MCF 10A (cell line): ENCODE measurements around the gene SPATA2. TPM values are rescaled to one million over a fixed set of nuclear protein-coding genes. Genes with fewer than 3 reads are reported as not detected.

Experiments used
- BruUV-seq: library from RNA; stranded (reverse); fragments of 400-500 nt; replicated peaks from 2 replicates; lab custom pipeline; 2021; lab: Mats Ljungman, UMichigan
- CTCF ChIA-PET: fragments of 300-600 bp; sonication (Branson Sonifier 250); formaldehyde crosslinking; extraction: SDS; loops from one replicate; lab custom pipeline; 2021; ENCODE audit warnings: antibody characterized with exemption, inconsistent platforms; lab: Yijun Ruan, JAX
- POLR2A ChIA-PET: fragments of 300-600, 350-650 bp; sonication (Branson Sonifier 250); formaldehyde crosslinking; extraction: SDS; loops from one replicate; lab custom pipeline; 2020; ENCODE audit warnings: antibody characterized with exemption, inconsistent platforms; lab: Yijun Ruan, JAX
- DNase-seq: peaks from one replicate; pipeline ENCODE4 v3.0.0-alpha.2; 2018; ENCODE audit not compliant: unreplicated experiment
- H3K27ac Mint-ChIP-seq: one replicate; pipeline ENCODE4 v1.8.0; 2022; ENCODE audit warnings: mild to moderate bottlenecking, low read depth, mixed read lengths; ENCODE audit not compliant: unreplicated experiment
- H3K27me3 Mint-ChIP-seq: one replicate; pipeline ENCODE4 v1.8.0; 2022; ENCODE audit warnings: mixed read lengths; ENCODE audit not compliant: insufficient read depth, unreplicated experiment
- H3K36me3 Mint-ChIP-seq: one replicate; pipeline ENCODE4 v1.8.0; 2022; ENCODE audit warnings: mild to moderate bottlenecking, moderate library complexity, mixed read lengths; ENCODE audit not compliant: insufficient read depth, unreplicated experiment
- H3K4me1 Mint-ChIP-seq: one replicate; pipeline ENCODE4 v1.8.0; 2022; ENCODE audit warnings: mixed read lengths; ENCODE audit not compliant: insufficient read depth, unreplicated experiment
- H3K4me3 Mint-ChIP-seq: one replicate; pipeline ENCODE4 v1.8.0; 2022; ENCODE audit warnings: mild to moderate bottlenecking, moderate library complexity, mixed read lengths; ENCODE audit not compliant: unreplicated experiment
- H3K9me3 Mint-ChIP-seq: one replicate; pipeline ENCODE4 v1.8.0; 2022; ENCODE audit warnings: mixed read lengths; ENCODE audit not compliant: unreplicated experiment
- CTCF ChIP-seq: fragments of 200-600 bp; IDR thresholded peaks from one replicate; pipeline ENCODE4 v1.8.0; 2022; ENCODE audit warnings: antibody characterized with exemption, mild to moderate bottlenecking; ENCODE audit not compliant: unreplicated experiment
- intact Hi-C: fragments of 100-400 bp; cut with micrococcal nuclease; formaldehyde crosslinking; loops from 2 replicates; pipeline ENCODE4 v1.14.1; 2022
- total RNA-seq: library from RNA; stranded (reverse); gene quantifications from 2 replicates; pipeline ENCODE4 v1.2.3, GENCODE V29; 2022

Gene SPATA2
- total RNA-seq, 1 experiment from 2014 or later: 5.5 TPM

- Mint-ChIP-seq H3K9me3 (no peaks in the 10 kb centered on the region), H3K36me3 (peaks cover 98% of the 10 kb centered on the region), H3K27me3 (no peaks in the 10 kb centered on the region), H3K27ac (no peak overlapping the region), H3K4me3 (no peak overlapping the region), H3K4me1 (peaks cover 5% of the 10 kb centered on the region)
- no peak for DNase-seq
- ChIA-PET CTCF (interaction anchor here (0.5 to 2.2 kb wide), 5 partner anchors 32 to 224 kb away, joined by 3 to 10 read pairs (median 4); no protein-coding TSS in a partner anchor), POLR2A (interaction anchor here (0.5 to 3.6 kb wide), 5 partner anchors 9 to 641 kb away, joined by 3 to 24 read pairs (median 3); partner anchors contain the start of gene RNF114)
- BruUV-seq: no TSS peak
- no peak for TF ChIP-seq CTCF
- intact Hi-C loops: no loop called here
Measured at GRCh38 chr20:49945701-49946477, 30.6 kb upstream of the SPATA2 start.

- no TSS peak for BruUV-seq
- intact Hi-C loops: no loop called here
- DNase-seq: no peak
- Mint-ChIP-seq H3K4me1 (no peaks in the 10 kb centered on the region), H3K27me3 (no peaks in the 10 kb centered on the region), H3K9me3 (no peaks in the 10 kb centered on the region), H3K4me3 (no peak overlapping the region), H3K36me3 (peaks cover 98% of the 10 kb centered on the region), H3K27ac (no peak overlapping the region)
- POLR2A ChIA-PET: interaction anchor here (0.5 to 3.6 kb wide), 2 partner anchors 8 to 208 kb away, joined by 4 to 24 read pairs; partner anchors contain the start of gene RNF114
- TF ChIP-seq CTCF: no peak
- CTCF ChIA-PET: interaction anchor here (0.5 to 2.2 kb wide), 7 partner anchors 23 to 224 kb away, joined by 3 to 6 read pairs (median 3); no protein-coding TSS in a partner anchor
Measured at GRCh38 chr20:49945306-49945700, 30.0 kb upstream of the SPATA2 start.

GRCh38 chr20:49942942-49943341 lies 27.6 kb upstream of the SPATA2 start:
- BruUV-seq: no TSS peak
- Mint-ChIP-seq H3K36me3 (peaks cover 87% of the 10 kb centered on the region), H3K27me3 (no peaks in the 10 kb centered on the region), H3K4me1 (peaks cover 17% of the 10 kb centered on the region), H3K9me3 (no peaks in the 10 kb centered on the region), H3K27ac (no peak overlapping the region), H3K4me3 (no peak overlapping the region)
- no peak for TF ChIP-seq CTCF
- intact Hi-C loops: no loop called here
- ChIA-PET CTCF (interaction anchor here (0.6 to 0.7 kb wide), 2 partner anchors 9 to 283 kb away, joined by 3 read pairs; no protein-coding TSS in a partner anchor), POLR2A (interaction anchor here (1.1 kb wide), 1 partner anchor 201 kb away, joined by 3 read pairs; no protein-coding TSS in a partner anchor)
- no peak for DNase-seq

- no peaks in the 10 kb centered on the region for H3K27me3 Mint-ChIP-seq
- TF ChIP-seq CTCF: no peak
- no peak overlapping the region for H3K27ac Mint-ChIP-seq
- no peak for DNase-seq
- peaks cover 81% of the 10 kb centered on the region for H3K36me3 Mint-ChIP-seq
- peaks cover 23% of the 10 kb centered on the region for H3K4me1 Mint-ChIP-seq
- ChIA-PET POLR2A (interaction anchor here (1.1 kb wide), 1 partner anchor 202 kb away, joined by 3 read pairs; no protein-coding TSS in a partner anchor), CTCF (interaction anchor here (0.7 to 0.9 kb wide), 2 partner anchors 96 to 210 kb away, joined by 3 read pairs; no protein-coding TSS in a partner anchor)
- no peak overlapping the region for H3K4me3 Mint-ChIP-seq
- intact Hi-C loops: no loop called here
- BruUV-seq: no TSS peak
- H3K9me3 Mint-ChIP-seq: no peaks in the 10 kb centered on the region
Measured at GRCh38 chr20:49942303-49942702, 27.0 kb upstream of the SPATA2 start.
